ENCODE results near the gene SGPP2.

- TF ChIP-seq CTCF (IDR thresholded peaks at IDR 0.05), result no peak
- no peak for TF ChIP-seq POLR2A (IDR thresholded peaks at IDR 0.05)
Observed at GRCh38 chr2:222431869-222432268, 7.5 kb downstream of the SGPP2 start.

Measured in adrenal gland (tissue), 5 donors.